Activated CD4-positive, alpha-beta T cell treated with anti-CD3 and anti-CD28 coated beads for 48 hours (primary cell): Measurements from ENCODE around the gene MPP3.
A peak's percentile ranks its signal among the peaks of the same experiment; 100 is the strongest.
"Not testable (repeated sequence)": the region's sequence is repeated elsewhere in the genome, so short reads cannot be mapped to it uniquely, and the experiment has no call there.

Experiments
- DNase-seq: peaks from one replicate; pipeline ENCODE4 v3.0.0-alpha.2; 2020

MPP3 gene

DNA sequence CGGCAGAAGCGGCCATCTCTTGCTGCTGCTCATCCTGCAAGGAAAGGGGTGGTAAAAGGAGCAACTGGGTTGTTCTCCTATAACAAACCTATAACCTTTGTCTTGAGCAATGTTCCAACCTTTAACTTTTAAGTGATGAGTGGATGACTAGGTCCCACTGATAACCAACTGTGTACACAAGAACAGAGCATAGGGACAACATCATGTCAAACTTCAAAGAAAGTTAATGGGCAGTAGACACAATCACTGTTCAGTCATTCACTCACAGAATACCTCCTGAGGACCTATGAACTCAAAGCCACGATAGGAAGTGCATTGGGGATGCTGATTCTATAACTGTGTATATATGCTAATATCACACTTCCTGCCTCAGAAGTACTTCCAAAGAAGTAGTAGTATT, 31.1 kb downstream of the MPP3 start:
- DNase-seq: no peak

- DNase-seq: no peak
Observed at GRCh38 chr17:43800736-43801135, 32.2 kb downstream of the MPP3 start.

GRCh38 chr17:43799047-43799446, 33.9 kb downstream of the MPP3 start:
- DNase-seq: no peak

GRCh38 chr17:43798024-43798423, 34.9 kb downstream of the MPP3 start:
- not testable (repeated sequence) for DNase-seq

DNA sequence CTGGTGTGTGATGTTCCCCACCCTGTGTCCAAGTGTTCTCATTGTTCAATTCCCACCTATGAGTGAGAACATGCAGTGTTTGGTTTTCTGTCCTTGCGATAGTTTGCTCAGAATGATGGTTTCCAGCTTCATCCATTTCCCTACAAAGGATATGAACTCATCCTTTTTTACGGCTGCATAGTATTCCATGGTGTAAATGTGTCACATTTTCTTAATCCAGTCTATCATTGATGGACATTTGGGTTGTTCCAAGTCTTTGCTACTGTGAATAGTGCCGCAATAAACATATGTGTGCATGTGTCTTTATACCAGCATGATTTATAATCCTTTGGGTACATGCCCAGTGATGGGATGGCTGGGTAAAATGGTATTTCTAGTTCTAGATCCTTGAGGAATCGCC, 40.3 kb downstream of the MPP3 start:
- DNase-seq: not testable (repeated sequence)

DNA sequence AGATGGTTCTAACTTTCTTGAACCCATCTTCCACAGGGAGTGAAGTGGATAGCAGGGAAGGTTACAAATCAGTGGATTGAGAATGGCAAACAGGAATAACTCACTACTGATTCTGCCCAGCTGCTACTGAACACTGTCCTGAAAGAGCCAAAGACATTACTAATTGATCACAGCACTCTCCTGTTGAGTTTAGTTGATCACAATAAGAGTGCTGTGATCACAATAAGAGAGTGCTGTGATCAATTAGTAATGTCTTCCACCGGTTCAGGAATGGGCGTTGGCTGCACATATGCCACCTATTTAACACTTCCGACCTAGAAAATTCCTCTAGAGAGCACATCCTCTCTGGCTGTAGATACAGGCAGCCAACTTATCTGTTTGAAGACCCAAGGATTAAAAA, 41.4 kb downstream of the MPP3 start:
- no peak for DNase-seq

DNA sequence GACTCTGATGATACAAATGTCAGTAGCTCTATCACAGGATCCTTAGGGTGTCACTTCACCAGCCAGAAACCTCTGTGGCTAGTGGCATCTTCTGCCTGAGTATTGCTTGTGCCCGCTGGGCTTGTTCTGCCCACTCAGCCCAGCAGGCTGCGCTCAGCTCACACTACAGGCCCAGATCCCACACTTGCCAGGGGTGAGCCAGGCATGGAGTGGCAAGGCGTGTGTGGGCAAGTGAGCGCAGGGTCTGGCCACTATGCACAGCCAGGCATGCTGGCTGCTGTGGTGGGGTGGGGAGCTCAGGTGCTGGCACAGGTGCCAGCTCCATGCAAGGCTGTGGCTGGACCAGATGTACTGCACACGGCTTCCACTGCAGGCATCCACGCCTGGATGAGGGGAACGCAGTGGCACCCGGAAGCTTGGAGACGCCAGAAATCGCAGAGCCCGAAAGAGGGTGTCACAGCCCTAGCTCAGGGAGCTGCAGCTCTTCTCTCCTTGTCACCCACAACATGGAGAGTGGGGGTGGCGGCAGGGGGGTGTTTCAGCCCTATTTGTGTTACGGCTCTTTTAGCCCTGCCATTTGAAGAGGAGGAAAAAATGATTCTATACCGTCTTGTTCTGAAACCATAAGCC, 42.5 kb downstream of the MPP3 start:
- DNase-seq: no peak

GRCh38 chr17:43789482-43789881, 43.5 kb downstream of the MPP3 start:
- no peak for DNase-seq

DNA sequence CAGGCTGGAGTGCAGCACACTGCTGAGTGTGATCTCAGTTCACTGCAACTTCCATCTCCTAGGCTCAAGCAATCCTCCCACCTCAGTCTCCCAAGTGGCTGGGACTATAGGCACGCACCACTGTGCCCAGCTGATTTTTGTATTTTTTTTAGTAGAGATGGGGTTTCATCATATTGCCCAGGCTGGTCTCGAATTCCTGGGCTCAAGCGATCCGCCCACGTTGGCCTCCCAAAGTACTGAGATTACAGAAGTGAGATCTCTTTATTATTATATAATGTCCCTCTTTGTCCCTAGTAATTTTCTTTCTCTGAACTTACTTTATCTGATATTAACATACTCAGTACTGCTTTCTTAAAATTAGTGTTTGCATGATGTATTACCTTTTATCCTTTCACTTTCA, 44.4 kb downstream of the MPP3 start:
- DNase-seq: no peak

DNA sequence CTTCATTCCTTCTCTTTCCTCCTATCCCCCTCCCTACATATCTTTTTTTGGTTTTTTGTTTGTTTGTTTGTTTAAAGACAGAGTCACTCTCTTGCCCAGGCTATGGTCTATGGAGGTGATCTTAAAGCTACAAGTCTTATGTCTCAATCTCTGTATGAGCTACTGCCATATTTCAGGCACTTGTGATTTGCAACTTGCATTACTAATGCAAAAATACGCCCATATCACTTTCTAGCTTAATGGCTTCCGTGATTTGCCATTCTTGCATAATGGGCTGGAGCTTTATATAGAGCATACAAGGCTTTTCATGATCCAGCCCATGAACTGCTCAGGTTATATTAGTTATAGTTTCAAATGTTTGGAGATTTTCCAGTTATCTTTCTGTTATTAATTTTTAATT, 45.2 kb downstream of the MPP3 start:
- DNase-seq: no peak

DNA sequence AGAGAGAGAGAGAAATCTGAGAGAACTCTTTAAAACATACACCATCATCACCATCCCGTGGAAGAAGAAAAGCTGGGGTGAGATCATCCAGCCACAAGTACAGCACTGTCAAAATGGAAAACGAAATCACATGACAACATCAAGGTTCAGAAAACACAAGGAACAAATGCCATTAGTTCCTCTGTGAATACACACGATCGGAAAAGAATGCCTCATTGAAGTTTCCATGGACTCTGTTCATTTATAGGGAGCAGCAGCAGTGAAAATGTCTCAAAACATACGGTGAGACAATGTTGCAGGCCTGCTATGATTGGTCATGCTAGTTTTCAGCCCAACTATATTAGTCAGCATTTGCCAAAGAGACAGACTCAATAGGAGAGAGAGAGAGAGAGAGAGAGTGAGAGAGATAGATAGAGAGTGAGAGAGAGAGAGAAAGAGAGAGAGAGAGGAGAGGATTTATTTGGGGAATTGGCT, 48.3 kb downstream of the MPP3 start:
- DNase-seq: no peak

- DNase-seq: no peak
Observed at GRCh38 chr17:43784068-43784467, 48.9 kb downstream of the MPP3 start.

DNA sequence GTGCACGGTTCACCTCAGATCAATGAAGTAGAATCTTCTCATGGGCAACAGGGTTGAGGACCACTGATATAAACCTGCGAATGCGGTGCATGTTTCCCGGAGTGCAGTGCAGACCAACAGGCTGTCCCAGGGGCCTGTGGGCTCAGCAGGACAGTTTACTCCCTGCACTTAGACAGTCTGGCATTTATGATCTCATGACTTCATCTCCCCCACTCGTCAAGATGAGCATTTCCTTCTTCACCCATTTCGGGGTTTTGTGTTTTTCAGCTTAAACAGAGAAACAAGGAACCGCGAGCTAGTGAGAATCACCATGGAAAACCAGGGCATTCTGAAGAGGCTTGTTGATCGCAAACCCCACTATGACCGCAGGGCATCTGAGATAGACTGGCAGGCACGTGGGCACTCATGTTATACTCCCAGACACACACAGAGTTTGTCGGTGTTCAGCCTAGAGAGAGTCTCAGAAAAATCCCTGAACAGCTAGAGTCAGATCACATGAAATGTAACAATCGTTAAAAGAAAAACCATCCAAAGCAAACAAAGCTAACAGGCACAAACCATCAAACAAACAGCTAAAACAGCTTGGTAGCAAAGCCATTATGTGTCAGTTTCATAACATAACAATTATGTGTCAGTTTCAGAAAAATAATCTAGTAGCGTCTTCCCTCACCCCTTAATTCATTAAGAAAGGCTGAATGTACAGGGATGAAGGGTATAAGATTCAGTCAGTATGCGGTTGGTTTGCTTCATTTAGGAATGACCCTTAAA, 49.8 kb downstream of the MPP3 start:
- DNase-seq: no peak

DNA sequence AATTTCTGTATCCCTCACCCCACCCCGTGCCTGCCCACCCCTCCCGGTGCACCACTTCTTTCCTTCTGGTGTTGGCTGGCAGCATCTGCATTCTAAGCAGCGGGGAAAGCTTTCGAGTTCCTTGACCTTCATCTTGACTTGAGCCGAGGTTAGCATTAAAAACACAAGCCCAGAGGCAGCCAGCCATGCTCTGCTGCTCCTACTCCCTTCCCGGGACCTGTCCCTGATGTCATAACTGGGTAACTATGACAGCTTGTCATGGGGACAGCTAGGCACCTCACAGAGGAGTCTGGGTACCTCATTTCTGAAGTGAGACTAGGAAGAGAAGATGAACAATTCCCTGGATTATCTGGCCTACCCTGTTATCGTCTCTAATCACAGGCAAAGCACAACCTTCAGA, 52.8 kb downstream of the MPP3 start, which contains the start of gene CFAP97D1:
Gene CFAP97D1, plus strand, starts transcription at position 301 of the 400 bp plus-strand sequence. Its CDS starts 28 bp downstream, at position 329.
- no peak for DNase-seq

DNA sequence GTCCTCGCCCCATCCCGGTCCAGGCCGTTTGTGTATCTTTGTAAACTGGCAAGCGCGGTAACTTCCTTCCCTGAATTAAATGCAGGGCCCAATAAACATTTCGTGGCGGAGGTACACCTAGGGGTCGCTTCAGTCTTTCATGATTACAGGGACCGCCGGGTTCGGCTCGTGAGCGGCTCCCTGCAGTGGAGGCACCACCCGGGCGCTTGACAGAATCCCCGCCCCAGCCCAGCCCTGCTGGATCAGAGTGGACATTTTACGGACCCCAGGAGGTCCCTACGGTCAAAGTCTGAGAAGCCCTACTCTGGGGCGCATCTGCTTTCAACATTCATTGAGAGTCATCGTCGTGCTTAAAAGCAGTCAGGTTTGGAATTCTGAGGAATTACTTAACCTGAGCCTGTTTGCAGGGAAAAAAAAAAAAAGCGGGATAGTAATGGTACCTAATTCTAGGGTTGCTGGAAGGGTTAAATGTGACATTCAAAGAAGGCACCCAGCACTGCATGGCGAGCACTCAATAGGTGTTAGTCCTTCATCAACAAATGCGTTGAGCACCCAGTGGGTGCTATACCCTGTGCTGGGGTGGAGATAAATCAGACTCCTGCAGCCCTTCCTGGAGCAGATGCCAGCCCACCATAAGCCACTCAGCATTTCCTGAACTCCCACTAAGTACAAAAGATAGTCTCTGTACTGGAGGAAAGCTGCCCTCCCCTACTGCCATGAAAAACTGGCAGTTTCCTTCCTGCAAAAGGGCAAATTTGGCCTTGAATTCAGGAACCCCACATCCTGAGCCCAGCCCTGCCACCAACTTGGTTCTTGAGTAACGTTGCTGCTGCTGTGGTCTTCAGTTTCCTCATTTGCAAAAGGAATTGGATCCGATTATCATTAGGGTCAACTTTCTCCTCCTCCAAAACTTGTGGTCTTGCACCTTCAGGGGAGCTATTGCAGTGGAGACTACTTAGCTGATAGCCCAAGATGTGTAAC, 53.5 kb downstream of the MPP3 start:
- no peak for DNase-seq

GRCh38 chr17:43778337-43779144, 54.4 kb downstream of the MPP3 start, which contains the start of gene DUSP3:
DUSP3 (minus strand) TSS chr17:43778977; CDS start chr17:43778924, 53 bp downstream.
- DNase-seq: peak; percentile 77

- no peak for DNase-seq
Observed at GRCh38 chr17:43774304-43775250, 58.4 kb downstream of the MPP3 start.

DNA sequence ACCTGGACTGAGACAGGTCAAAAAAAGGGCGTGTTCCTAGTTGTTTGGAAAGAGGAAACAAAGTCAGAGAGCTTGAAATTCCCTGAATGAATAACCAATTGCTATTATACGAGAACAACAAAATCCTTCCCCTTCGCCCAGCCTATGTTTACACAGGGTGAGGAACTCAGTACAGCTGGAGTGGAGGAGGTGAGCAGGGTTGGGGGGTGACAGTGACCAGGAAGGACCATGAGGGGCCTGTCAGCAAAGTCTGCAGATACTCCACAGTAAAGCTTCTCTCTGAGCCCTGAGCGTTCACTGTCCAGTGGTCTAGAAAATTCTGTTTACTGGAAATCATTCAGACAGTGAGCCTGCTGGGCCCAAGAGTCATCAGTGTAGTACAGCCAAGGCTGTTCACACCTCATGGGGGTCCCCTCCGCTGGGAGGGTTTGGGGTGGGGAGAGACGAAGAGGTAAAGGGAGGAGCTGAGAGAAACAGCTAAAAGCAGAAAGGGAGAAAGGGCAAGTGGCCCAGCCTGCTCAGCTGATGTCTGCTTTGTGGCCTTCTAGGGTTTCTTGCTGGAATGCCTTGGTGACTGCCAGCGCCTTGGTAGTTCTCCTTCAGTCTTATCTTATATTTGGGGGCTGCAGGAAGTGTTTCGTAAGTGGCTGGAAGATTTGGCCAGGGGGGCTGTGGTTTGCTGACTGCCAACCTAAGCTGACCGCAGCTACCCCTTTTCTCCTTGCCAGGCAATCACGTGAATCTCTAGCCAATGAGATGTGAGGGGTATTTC, 59.9 kb downstream of the MPP3 start:
- DNase-seq: no peak

DNA sequence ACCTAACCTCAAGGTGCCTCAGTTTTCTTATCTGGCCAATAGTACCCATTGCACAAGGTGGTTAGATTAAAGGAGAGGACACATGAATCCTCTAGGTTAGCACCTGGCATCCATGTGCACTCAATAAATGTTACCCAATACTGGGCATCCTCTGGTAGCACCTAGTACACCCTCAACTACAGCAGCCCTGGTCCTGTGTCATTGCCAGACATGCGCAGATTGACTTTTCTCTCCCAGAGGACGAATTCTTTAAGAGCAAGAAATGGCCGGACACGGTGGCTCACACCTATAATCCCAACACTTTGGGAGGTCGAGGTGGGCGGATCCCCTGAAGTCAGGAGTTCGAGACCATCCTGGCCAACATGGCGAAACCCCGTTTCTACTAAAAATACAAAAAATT, 61.5 kb downstream of the MPP3 start:
- no peak for DNase-seq

DNA sequence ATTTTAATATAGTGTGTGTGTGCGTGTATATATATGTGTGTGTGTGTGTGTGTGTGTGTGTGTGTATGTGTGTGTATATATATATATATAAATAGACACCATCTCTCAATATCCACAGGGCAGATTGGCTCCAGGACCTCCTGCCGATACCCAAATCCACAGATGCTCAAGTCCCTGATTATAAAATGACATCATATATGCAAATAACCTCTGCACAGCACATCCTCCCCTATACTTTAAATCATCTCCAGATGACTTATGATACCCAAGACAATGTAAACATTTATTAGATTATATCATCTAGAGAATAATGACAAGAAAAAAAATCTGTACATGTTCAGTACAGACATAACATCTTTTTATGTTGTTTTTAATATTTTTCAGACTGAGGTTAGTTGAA, 62.0 kb downstream of the MPP3 start:
- no peak for DNase-seq
